Measurements from ENCODE around the gene RTL1. TPM values are rescaled to one million over a fixed set of nuclear protein-coding genes. Genes with fewer than 3 reads are reported as not detected.

RTL1 gene
- total and polyA plus RNA-seq, 8 donors = 0.06 to 0.20 (median 0.10) TPM; not detected in 2

DNA sequence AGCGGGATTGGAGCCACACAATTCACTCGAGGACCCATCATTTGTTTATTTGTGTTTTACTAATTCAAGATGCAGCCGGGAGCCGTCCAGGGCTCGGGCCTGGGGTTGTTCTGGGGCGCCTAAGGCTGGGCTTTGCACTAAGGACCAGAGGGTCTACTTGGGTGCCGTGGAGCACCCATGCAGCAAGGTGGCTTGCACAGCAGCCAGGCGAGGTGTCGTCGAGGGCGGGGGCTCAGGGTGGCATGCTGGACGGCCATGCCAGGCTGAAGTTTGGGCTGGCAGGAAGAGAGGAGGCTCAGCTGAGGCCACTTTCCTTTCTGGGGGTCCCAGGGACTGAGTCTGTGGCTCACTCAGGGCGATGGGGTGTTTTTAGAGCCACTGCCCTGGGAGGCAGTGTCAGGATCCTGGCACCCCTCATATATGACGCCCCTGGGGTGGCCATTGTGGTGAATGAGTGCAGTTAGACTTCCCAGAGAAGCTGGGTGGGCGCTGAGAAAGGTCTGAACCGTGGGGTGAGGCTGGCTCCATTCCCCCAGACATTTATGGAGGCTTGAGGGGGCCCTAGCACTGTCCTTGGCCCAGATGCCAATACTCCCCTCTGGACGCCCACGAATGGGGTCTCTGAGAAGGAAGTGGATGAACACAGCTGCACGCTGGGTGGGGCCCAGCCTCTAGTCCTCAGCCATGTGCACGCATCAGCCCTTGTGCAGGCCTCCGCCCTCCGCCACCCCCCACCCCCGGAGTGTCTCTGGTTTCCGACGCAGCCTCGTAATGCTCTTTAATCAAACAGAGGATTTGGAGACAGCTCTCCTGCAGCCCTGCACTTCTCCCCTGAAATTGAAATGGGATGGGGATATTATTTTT is 66.3 kb downstream of the RTL1 start:
- DNase-seq = no peak
- intact Hi-C loops (cut with DNase I) = no loop called here
- no peak for ATAC-seq
- Histone ChIP-seq H3K4me1 (no peaks in the 10 kb centered on the region), H3K36me3 (no peaks in the 10 kb centered on the region), H3K9me3 (no peaks in the 10 kb centered on the region), H3K4me3 (no peak overlapping the region), H3K27me3 (peaks cover 0 to 41% of the 10 kb centered on the region in 2 donors), H3K27ac (no peak overlapping the region)
- no peak for TF ChIP-seq CTCF (IDR thresholded peaks at IDR 0.05)

DNA sequence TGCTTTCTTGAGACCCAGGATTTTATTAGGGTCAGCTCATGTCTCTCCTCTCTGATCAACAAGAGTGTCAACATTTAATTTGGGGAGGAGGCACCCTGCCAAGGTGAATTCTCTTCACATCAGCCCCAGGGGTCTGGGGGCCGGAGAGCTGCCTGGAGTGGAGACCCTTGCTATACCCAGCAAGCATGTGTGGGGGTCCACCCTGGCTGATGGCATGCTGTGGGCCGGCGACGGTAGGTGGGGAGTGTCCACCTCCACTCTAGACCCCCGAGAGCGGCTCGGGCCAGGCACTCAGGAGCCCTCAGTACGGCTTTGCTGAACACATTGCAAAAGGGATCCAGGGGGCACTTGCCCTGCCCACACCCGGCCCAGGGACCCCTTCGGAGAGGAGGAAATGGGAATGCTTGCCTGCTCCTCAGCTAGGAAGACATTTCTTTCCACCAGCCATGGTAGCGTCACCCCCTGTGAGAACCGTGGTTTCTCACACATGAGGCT is 67.2 kb downstream of the RTL1 start:
- Histone ChIP-seq H3K4me1 (no peaks in the 10 kb centered on the region), H3K27me3 (peaks cover 0 to 49% of the 10 kb centered on the region in 2 donors), H3K36me3 (no peaks in the 10 kb centered on the region), H3K27ac (no peak overlapping the region), H3K4me3 (no peak overlapping the region), H3K9me3 (no peaks in the 10 kb centered on the region)
- intact Hi-C loops (cut with DNase I) = no loop called here
- no peak for TF ChIP-seq CTCF (IDR thresholded peaks at IDR 0.05)
- ATAC-seq = no peak
- DNase-seq = peak in 1 of 4 donors; percentile 76

- H3K4me1 ChIP-seq = no peaks in the 10 kb centered on the region
- H3K27me3 ChIP-seq = peaks cover 0 to 51% of the 10 kb centered on the region in 2 donors
- ATAC-seq (no peak), DNase-seq (no peak)
- TF ChIP-seq CTCF (IDR thresholded peaks at IDR 0.05) = no peak
- no peaks in the 10 kb centered on the region for H3K9me3 ChIP-seq
- intact Hi-C loops (cut with DNase I) = no loop called here
- H3K4me3 ChIP-seq = no peak overlapping the region
- H3K27ac ChIP-seq = no peak overlapping the region
- H3K36me3 ChIP-seq = no peaks in the 10 kb centered on the region
Observed at GRCh38 chr14:100835548-100836310, 67.8 kb downstream of the RTL1 start.

- ATAC-seq (no peak), DNase-seq (no peak)
- no peak for TF ChIP-seq CTCF (IDR thresholded peaks at IDR 0.05)
- intact Hi-C loops (cut with DNase I) = no loop called here
- H3K4me3 ChIP-seq = no peak overlapping the region
- no peaks in the 10 kb centered on the region for H3K9me3 ChIP-seq
- no peaks in the 10 kb centered on the region for H3K36me3 ChIP-seq
- H3K27me3 ChIP-seq = peaks cover 0 to 51% of the 10 kb centered on the region in 2 donors
- H3K4me1 ChIP-seq = no peaks in the 10 kb centered on the region
- H3K27ac ChIP-seq = no peak overlapping the region
Observed at GRCh38 chr14:100834794-100835547, 68.6 kb downstream of the RTL1 start.
